Calu3 (cell line): ENCODE measurements around the gene RNLS. TPM values are rescaled to one million over a fixed set of nuclear protein-coding genes. Genes with fewer than 3 reads are reported as not detected.

ENCODE experiments used
- BruUV-seq: library from RNA; stranded (reverse); fragments of 400-500 nt; replicated peaks from 2 replicates; lab custom pipeline; 2021; lab: Mats Ljungman, UMichigan
- CTCF ChIA-PET: fragments of 300-600 bp; sonication (Branson Sonifier 250); formaldehyde crosslinking; loops from one replicate; lab custom pipeline; 2022; ENCODE audit warnings: antibody characterized with exemption; lab: Charles Lee
- DNase-seq: peaks from one replicate; pipeline ENCODE4 v3.0.0; 2022
- H3K27ac Mint-ChIP-seq: one replicate; pipeline ENCODE4 v1.8.0; 2022; ENCODE audit warnings: mixed read lengths; ENCODE audit not compliant: unreplicated experiment
- H3K27me3 Mint-ChIP-seq: one replicate; pipeline ENCODE4 v1.8.0; 2022; ENCODE audit warnings: mixed read lengths; ENCODE audit not compliant: unreplicated experiment
- H3K36me3 Mint-ChIP-seq: one replicate; pipeline ENCODE4 v1.8.0; 2022; ENCODE audit warnings: mild to moderate bottlenecking, moderate library complexity, mixed read lengths; ENCODE audit not compliant: insufficient read depth, unreplicated experiment
- H3K4me1 Mint-ChIP-seq: one replicate; pipeline ENCODE4 v1.8.0; 2022; ENCODE audit warnings: mild to moderate bottlenecking, low read depth, mixed read lengths; ENCODE audit not compliant: unreplicated experiment
- H3K4me3 Mint-ChIP-seq: one replicate; pipeline ENCODE4 v1.8.0; 2022; ENCODE audit warnings: mild to moderate bottlenecking, low read depth, moderate library complexity, mixed read lengths; ENCODE audit not compliant: unreplicated experiment
- H3K9me3 Mint-ChIP-seq: one replicate; pipeline ENCODE4 v1.8.0; 2022; ENCODE audit warnings: low read depth, mixed read lengths; ENCODE audit not compliant: unreplicated experiment
- CTCF ChIP-seq: fragments of 200-600 bp; IDR thresholded peaks from one replicate; pipeline ENCODE4 v1.8.0; 2022; ENCODE audit warnings: antibody characterized with exemption; ENCODE audit not compliant: unreplicated experiment
- intact Hi-C: fragments of 100-400 bp; cut with micrococcal nuclease; formaldehyde crosslinking; loops from one replicate; pipeline ENCODE4 v1.10.0; 2022; ENCODE audit not compliant: unreplicated experiment
- total RNA-seq: library from RNA; stranded (reverse); gene quantifications from 2 replicates; pipeline ENCODE4 v1.2.3, GENCODE V29; 2022

Gene RNLS
- total RNA-seq, 1 experiment from 2014 or later = 6.3 TPM

GRCh38 chr10:88260329-88261051 is 322.6 kb downstream of the RNLS start:
- no peaks in the 10 kb centered on the region for H3K27me3 Mint-ChIP-seq

GRCh38 chr10:88259381-88259780 is 323.7 kb downstream of the RNLS start:
- H3K36me3 Mint-ChIP-seq = no peaks in the 10 kb centered on the region
- no peaks in the 10 kb centered on the region for H3K27me3 Mint-ChIP-seq
- H3K27ac Mint-ChIP-seq = no peak overlapping the region
- no peak for DNase-seq
- no TSS peak for BruUV-seq
- H3K4me1 Mint-ChIP-seq = peaks cover 19% of the 10 kb centered on the region
- CTCF ChIA-PET = no interaction called here
- no peak for TF ChIP-seq CTCF
- peaks cover 2% of the 10 kb centered on the region for H3K9me3 Mint-ChIP-seq
- intact Hi-C loops = no loop called here
- no peak overlapping the region for H3K4me3 Mint-ChIP-seq

More at GRCh38 chr10:88260329-88261051, 322.6 kb downstream of the RNLS start:
- Mint-ChIP-seq H3K4me3 (no peak overlapping the region), H3K4me1 (peaks cover 10% of the 10 kb centered on the region), H3K27ac (no peak overlapping the region), H3K9me3 (peaks cover 2% of the 10 kb centered on the region), H3K36me3 (no peaks in the 10 kb centered on the region)
- BruUV-seq = no TSS peak
- no peak for TF ChIP-seq CTCF
- intact Hi-C loops = no loop called here
- CTCF ChIA-PET = no interaction called here
- DNase-seq = no peak

- no peak for TF ChIP-seq CTCF
- Mint-ChIP-seq H3K4me1 (peaks cover 27% of the 10 kb centered on the region), H3K36me3 (no peaks in the 10 kb centered on the region), H3K9me3 (peaks cover 2% of the 10 kb centered on the region), H3K27ac (no peak overlapping the region), H3K27me3 (no peaks in the 10 kb centered on the region), H3K4me3 (no peak overlapping the region)
- intact Hi-C loops = no loop called here
- CTCF ChIA-PET = no interaction called here
- no peak for DNase-seq
- BruUV-seq = no TSS peak
Measured at GRCh38 chr10:88256886-88257285, 326.2 kb downstream of the RNLS start.

- intact Hi-C loops = no loop called here
Measured at GRCh38 chr10:88256013-88256680, 327.0 kb downstream of the RNLS start.

More at GRCh38 chr10:88256013-88256680, 327.0 kb downstream of the RNLS start:
- no TSS peak for BruUV-seq
- no peak for DNase-seq
- no peaks in the 10 kb centered on the region for H3K36me3 Mint-ChIP-seq
- H3K4me1 Mint-ChIP-seq = peaks cover 27% of the 10 kb centered on the region
- CTCF ChIA-PET = no interaction called here
- no peak overlapping the region for H3K27ac Mint-ChIP-seq
- TF ChIP-seq CTCF = no peak
- no peak overlapping the region for H3K4me3 Mint-ChIP-seq
- H3K9me3 Mint-ChIP-seq = peaks cover 2% of the 10 kb centered on the region
- H3K27me3 Mint-ChIP-seq = no peaks in the 10 kb centered on the region
